ENCODE measurements around the gene LPAR1. TPM values are rescaled to one million over a fixed set of nuclear protein-coding genes. Genes with fewer than 3 reads are reported as not detected.

LPAR1 gene
- polyA plus RNA-seq (2013, experiment 1 of 2): 55.2 TPM
- polyA plus RNA-seq (2013, experiment 2 of 2): 59.0 TPM

GRCh38 chr9:111038331-111039230 is at the start of gene LPAR1:
Gene LPAR1 (minus strand): TSS chr9:111038470. CDS start chr9:110972117, 66,353 bp downstream.
- H2BK5ac ChIP-seq (ENCODE audit: low read depth, low read length, poor library complexity, severe bottlenecking): peak within 1 kb of the TSS; percentile 45
- H2BK12ac ChIP-seq (ENCODE audit: low read length in 2 of 2): peak within 1 kb of the TSS; percentile 71 to 99
- peak within 1 kb of the TSS; percentile 87 to 98 for H3K4me3 ChIP-seq (ENCODE audit: insufficient read depth in 1 of 2, low read depth in 1 of 2, low read length in 2 of 2)
- H2BK15ac ChIP-seq (ENCODE audit: low read depth, poor library complexity, severe bottlenecking): peak within 1 kb of the TSS; percentile 96
- H4K8ac ChIP-seq (ENCODE audit: low read length): peak within 1 kb of the TSS; percentile 95
- peak within 1 kb of the TSS; percentile 90 for H2BK120ac ChIP-seq (ENCODE audit: low read depth, low read length)
- no peaks in the 10 kb centered on the region for H3K27me3 ChIP-seq (ENCODE audit: control insufficient read depth in 1 of 2, insufficient read depth in 1 of 2, low read length in 2 of 2)
- H3K14ac ChIP-seq (ENCODE audit: low read length in 2 of 2): peak within 1 kb of the TSS; percentile 78 to 98
- no peak within 1 kb of the TSS for H2AK5ac ChIP-seq (ENCODE audit: low read length, severe bottlenecking)
- peak within 1 kb of the TSS; percentile 95 for H3K27ac ChIP-seq (ENCODE audit: low read length, poor library complexity, severe bottlenecking)
- 1% methylated on average over 61 of the region's 72 CpGs for WGBS
- peak within 1 kb of the TSS; percentile 93 for H3K4me2 ChIP-seq (ENCODE audit: low read length, poor library complexity, severe bottlenecking)
- H3K79me1 ChIP-seq (replicated peaks; ENCODE audit: low read length, poor library complexity, severe bottlenecking): no peaks in the 10 kb centered on the region
- peak; percentile 71 for DNase-seq
- H3K9me3 ChIP-seq (ENCODE audit: control insufficient read depth, low read length): no peaks in the 10 kb centered on the region
- peak within 1 kb of the TSS; percentile 98 for H3K18ac ChIP-seq (ENCODE audit: low read depth in 1 of 2, low read length in 2 of 2)
- H2AFZ ChIP-seq (ENCODE audit: low read depth, low read length): peak within 1 kb of the TSS; percentile 57
- H4K91ac ChIP-seq (ENCODE audit: low read length): peak within 1 kb of the TSS; percentile 95
- H3K9ac ChIP-seq (ENCODE audit: low read length): peak within 1 kb of the TSS; percentile 97
- peak within 1 kb of the TSS; percentile 69 to 84 for H3K4ac ChIP-seq (ENCODE audit: low read depth in 1 of 2, low read length in 2 of 2)
- peak within 1 kb of the TSS; percentile 82 to 91 for H3K23ac ChIP-seq (ENCODE audit: low read length in 2 of 2)
- H3K36me3 ChIP-seq (ENCODE audit: control insufficient read depth in 1 of 2, insufficient read depth in 2 of 2, low read depth in 1 of 2, low read length in 2 of 2): no peaks in the 10 kb centered on the region
- H3K4me1 ChIP-seq (ENCODE audit: control insufficient read depth, insufficient read depth, low read depth, low read length): peaks cover 10% of the 10 kb centered on the region

GRCh38 chr9:111078391-111079038 is 40.2 kb upstream of the LPAR1 start:
- Histone ChIP-seq H2BK5ac (ENCODE audit: low read depth, low read length, poor library complexity, severe bottlenecking) (no peak overlapping the region), H3K9me3 (ENCODE audit: control insufficient read depth, low read length) (no peaks in the 10 kb centered on the region), H3K4ac (ENCODE audit: low read depth in 1 of 2, low read length in 2 of 2) (no peak overlapping the region), H2AK5ac (ENCODE audit: low read length, severe bottlenecking) (no peak overlapping the region), H2BK15ac (ENCODE audit: low read depth, poor library complexity, severe bottlenecking) (no peak overlapping the region), H3K18ac (ENCODE audit: low read depth in 1 of 2, low read length in 2 of 2) (no peak overlapping the region), H3K4me3 (ENCODE audit: insufficient read depth in 1 of 2, low read depth in 1 of 2, low read length in 2 of 2) (no peak overlapping the region), H2BK120ac (ENCODE audit: low read depth, low read length) (no peak overlapping the region), H3K4me2 (ENCODE audit: low read length, poor library complexity, severe bottlenecking) (no peak overlapping the region), H3K36me3 (ENCODE audit: control insufficient read depth in 1 of 2, insufficient read depth in 2 of 2, low read depth in 1 of 2, low read length in 2 of 2) (no peaks in the 10 kb centered on the region), H2AFZ (ENCODE audit: low read depth, low read length) (no peak overlapping the region), H3K23ac (ENCODE audit: low read length in 2 of 2) (no peak overlapping the region), H4K8ac (ENCODE audit: low read length) (no peak overlapping the region), H2BK12ac (ENCODE audit: low read length in 2 of 2) (no peak overlapping the region), H3K14ac (ENCODE audit: low read length in 2 of 2) (no peak overlapping the region), H3K9ac (ENCODE audit: low read length) (no peak overlapping the region), H3K4me1 (ENCODE audit: control insufficient read depth, insufficient read depth, low read depth, low read length) (no peaks in the 10 kb centered on the region), H3K79me1 (replicated peaks; ENCODE audit: low read length, poor library complexity, severe bottlenecking) (no peaks in the 10 kb centered on the region), H4K91ac (ENCODE audit: low read length) (no peak overlapping the region), H3K27me3 (ENCODE audit: control insufficient read depth in 1 of 2, insufficient read depth in 1 of 2, low read length in 2 of 2) (no peaks in the 10 kb centered on the region), H3K27ac (ENCODE audit: low read length, poor library complexity, severe bottlenecking) (no peak overlapping the region)
- WGBS: no CpG with 5 or more reads among the region's 1 CpG
- peak; percentile 15 for DNase-seq

- 100% methylated on average over 3 of the region's 3 CpGs for WGBS
Observed at GRCh38 chr9:111076519-111076918, 38.2 kb upstream of the LPAR1 start.

GRCh38 chr9:111076042-111076441 is 37.8 kb upstream of the LPAR1 start:
- Histone ChIP-seq H3K36me3 (ENCODE audit: control insufficient read depth in 1 of 2, insufficient read depth in 2 of 2, low read depth in 1 of 2, low read length in 2 of 2) (no peaks in the 10 kb centered on the region), H2BK120ac (ENCODE audit: low read depth, low read length) (no peak overlapping the region), H2BK12ac (ENCODE audit: low read length in 2 of 2) (no peak overlapping the region), H3K9ac (ENCODE audit: low read length) (no peak overlapping the region), H2BK5ac (ENCODE audit: low read depth, low read length, poor library complexity, severe bottlenecking) (no peak overlapping the region), H3K9me3 (ENCODE audit: control insufficient read depth, low read length) (no peaks in the 10 kb centered on the region), H3K4me1 (ENCODE audit: control insufficient read depth, insufficient read depth, low read depth, low read length) (no peaks in the 10 kb centered on the region), H3K27me3 (ENCODE audit: control insufficient read depth in 1 of 2, insufficient read depth in 1 of 2, low read length in 2 of 2) (no peaks in the 10 kb centered on the region), H2AK5ac (ENCODE audit: low read length, severe bottlenecking) (no peak overlapping the region), H3K14ac (ENCODE audit: low read length in 2 of 2) (no peak overlapping the region), H4K91ac (ENCODE audit: low read length) (no peak overlapping the region), H3K79me1 (replicated peaks; ENCODE audit: low read length, poor library complexity, severe bottlenecking) (no peaks in the 10 kb centered on the region), H4K8ac (ENCODE audit: low read length) (no peak overlapping the region), H3K4me2 (ENCODE audit: low read length, poor library complexity, severe bottlenecking) (no peak overlapping the region), H3K4ac (ENCODE audit: low read depth in 1 of 2, low read length in 2 of 2) (no peak overlapping the region), H3K27ac (ENCODE audit: low read length, poor library complexity, severe bottlenecking) (no peak overlapping the region), H3K23ac (ENCODE audit: low read length in 2 of 2) (no peak overlapping the region), H3K18ac (ENCODE audit: low read depth in 1 of 2, low read length in 2 of 2) (no peak overlapping the region), H2AFZ (ENCODE audit: low read depth, low read length) (no peak overlapping the region), H3K4me3 (ENCODE audit: insufficient read depth in 1 of 2, low read depth in 1 of 2, low read length in 2 of 2) (no peak overlapping the region), H2BK15ac (ENCODE audit: low read depth, poor library complexity, severe bottlenecking) (no peak overlapping the region)
- DNase-seq: no peak
- 96% methylated on average over 5 of the region's 6 CpGs for WGBS

More at GRCh38 chr9:111076519-111076918, 38.2 kb upstream of the LPAR1 start:
- H3K4me3 ChIP-seq (ENCODE audit: insufficient read depth in 1 of 2, low read depth in 1 of 2, low read length in 2 of 2): no peak overlapping the region
- no peak overlapping the region for H3K14ac ChIP-seq (ENCODE audit: low read length in 2 of 2)
- no peak overlapping the region for H3K18ac ChIP-seq (ENCODE audit: low read depth in 1 of 2, low read length in 2 of 2)
- no peak overlapping the region for H2AFZ ChIP-seq (ENCODE audit: low read depth, low read length)
- no peak overlapping the region for H4K8ac ChIP-seq (ENCODE audit: low read length)
- no peak overlapping the region for H2BK15ac ChIP-seq (ENCODE audit: low read depth, poor library complexity, severe bottlenecking)
- no peak overlapping the region for H2AK5ac ChIP-seq (ENCODE audit: low read length, severe bottlenecking)
- H2BK120ac ChIP-seq (ENCODE audit: low read depth, low read length): no peak overlapping the region
- no peak overlapping the region for H2BK12ac ChIP-seq (ENCODE audit: low read length in 2 of 2)
- H3K27me3 ChIP-seq (ENCODE audit: control insufficient read depth in 1 of 2, insufficient read depth in 1 of 2, low read length in 2 of 2): no peaks in the 10 kb centered on the region
- H3K23ac ChIP-seq (ENCODE audit: low read length in 2 of 2): no peak overlapping the region
- H3K4ac ChIP-seq (ENCODE audit: low read depth in 1 of 2, low read length in 2 of 2): no peak overlapping the region
- H3K27ac ChIP-seq (ENCODE audit: low read length, poor library complexity, severe bottlenecking): no peak overlapping the region
- no peaks in the 10 kb centered on the region for H3K79me1 ChIP-seq (replicated peaks; ENCODE audit: low read length, poor library complexity, severe bottlenecking)
- no peaks in the 10 kb centered on the region for H3K36me3 ChIP-seq (ENCODE audit: control insufficient read depth in 1 of 2, insufficient read depth in 2 of 2, low read depth in 1 of 2, low read length in 2 of 2)
- H3K4me2 ChIP-seq (ENCODE audit: low read length, poor library complexity, severe bottlenecking): no peak overlapping the region
- no peaks in the 10 kb centered on the region for H3K4me1 ChIP-seq (ENCODE audit: control insufficient read depth, insufficient read depth, low read depth, low read length)
- H4K91ac ChIP-seq (ENCODE audit: low read length): no peak overlapping the region
- no peaks in the 10 kb centered on the region for H3K9me3 ChIP-seq (ENCODE audit: control insufficient read depth, low read length)
- no peak for DNase-seq
- H2BK5ac ChIP-seq (ENCODE audit: low read depth, low read length, poor library complexity, severe bottlenecking): no peak overlapping the region
- no peak overlapping the region for H3K9ac ChIP-seq (ENCODE audit: low read length)

Data from mesenchymal stem cell (in vitro differentiated cells and primary cell).